Omental fat pad (tissue), 4 donors: Measurements from ENCODE around the gene CAV1. TPM values are rescaled to one million over a fixed set of nuclear protein-coding genes. Genes with fewer than 3 reads are reported as not detected.

ENCODE experiments used
- ATAC-seq: fragments of 150-250 bp; one replicate; pipeline ENCODE4 v1.9.1; 2016; ENCODE audit warnings: mild to moderate bottlenecking, moderate library complexity; ENCODE audit not compliant: low FRiP score
- DNase-seq: peaks from one replicate; pipeline ENCODE4 v3.0.0-alpha.2; 2019; ENCODE audit warnings: low spot score
- CTCF ChIP-seq, 3 donors: fragments of 450-650 bp; IDR thresholded peaks; one replicate each; pipeline ENCODE4 v1.5.1; 2016 to 2017; ENCODE audit warnings: antibody characterized with exemption in 3 of 3, mild to moderate bottlenecking in 3 of 3, moderate library complexity in 2 of 3
- total RNA-seq, 4 donors: library from RNA; depleted of rRNA; stranded (reverse); fragments of >200 nt; gene quantifications; one replicate each; pipeline ENCODE4 v1.1.0, GENCODE V29; 2016

Gene CAV1
- total RNA-seq, 4 donors from 2014 or later = 354 to 482 (median 468) TPM

- ATAC-seq (no peak), DNase-seq (no peak)
- TF ChIP-seq CTCF (IDR thresholded peaks at IDR 0.05) = no peak
These were observed 23.7 kb downstream of the CAV1 start for GRCh38 chr7:116548506-116548905.

- ATAC-seq (no peak), DNase-seq (no peak)
- TF ChIP-seq CTCF (IDR thresholded peaks at IDR 0.05) = no peak
These were observed 24.5 kb downstream of the CAV1 start for GRCh38 chr7:116549370-116549769.

- no peak for ATAC-seq
These were observed 26.9 kb downstream of the CAV1 start for GRCh38 chr7:116551692-116552091.

GRCh38 chr7:116552602-116553001 lies 27.8 kb downstream of the CAV1 start:
- DNase-seq (no peak), ATAC-seq (no peak)
- no peak for TF ChIP-seq CTCF (IDR thresholded peaks at IDR 0.05)

More at GRCh38 chr7:116551692-116552091, 26.9 kb downstream of the CAV1 start:
- no peak for DNase-seq
- no peak for TF ChIP-seq CTCF (IDR thresholded peaks at IDR 0.05)

GRCh38 chr7:116553168-116553964 lies 28.5 kb downstream of the CAV1 start:
- ATAC-seq (no peak), DNase-seq (no peak)
- TF ChIP-seq CTCF (IDR thresholded peaks at IDR 0.05) = no peak

- ATAC-seq (no peak), DNase-seq (no peak)
- no peak for TF ChIP-seq CTCF (IDR thresholded peaks at IDR 0.05)
These were observed 29.6 kb downstream of the CAV1 start for GRCh38 chr7:116554436-116554835.

GRCh38 chr7:116554911-116555310 lies 30.1 kb downstream of the CAV1 start:
- ATAC-seq = no peak
- no peak for TF ChIP-seq CTCF (IDR thresholded peaks at IDR 0.05)
- no peak for DNase-seq
